A673 (cell line): ENCODE measurements around the gene RASSF3.

Experiments used
- CTCF ChIP-seq: fragments of 300-800, 200-600 bp; sonication (generic); conservative IDR thresholded peaks from 2 replicates; pipeline ENCODE4 v1.5.1; 2017; ENCODE audit warnings: low read depth, mild to moderate bottlenecking, antibody characterized with exemption, low read length, moderate library complexity, mixed read lengths
- EZH2 ChIP-seq: fragments of 200-600 bp; sonication (generic); IDR thresholded peaks from 2 replicates; pipeline ENCODE4 v1.6.1; 2017; ENCODE audit warnings: borderline replicate concordance, low read depth, mild to moderate bottlenecking, mixed read lengths, antibody characterized with exemption, low read length; ENCODE audit not compliant: poor library complexity, severe bottlenecking

GRCh38 chr12:64714551-64714968 is 104.3 kb downstream of the RASSF3 start:
- TF ChIP-seq EZH2 = no peak
- TF ChIP-seq CTCF = no peak
